ENCODE measurements around the gene FOXD4L5. TPM values are rescaled to one million over a fixed set of nuclear protein-coding genes. Genes with fewer than 3 reads are reported as not detected.
"Not testable (repeated sequence)": the region's sequence is repeated elsewhere in the genome, so short reads cannot be mapped to it uniquely, and the experiment has no call there.

The FOXD4L5 gene
- total RNA-seq (not detected), polyA plus RNA-seq (not detected)
- long read RNA-seq, donor 1, result 0 reads
- long read RNA-seq, donor 2, result 0 reads
- long read RNA-seq, donor 3, result 0 reads
- long read RNA-seq, donor 4, result 0 reads
- long read RNA-seq, donor 5, result 0 reads
- long read RNA-seq, donor 6, result 0 reads
- long read RNA-seq, donor 7, result 0 reads
- long read RNA-seq, donor 8, result 0 reads
- long read RNA-seq, donor 9, result 0 reads
- long read RNA-seq, donor 10, result 0 reads

GRCh38 chr9:65285109-65285508 lies at the start of gene FOXD4L5:
Gene FOXD4L5 (minus strand): TSS chr9:65285209. CDS start chr9:65284377, 832 bp downstream.
- intact Hi-C loops (cut with DNase I; ENCODE audit: low total_unique reads); H3K4me1 ChIP-seq; H3K27me3 ChIP-seq; H3K4me3 ChIP-seq; H3K36me3 ChIP-seq; DNase-seq; H3K27ac ChIP-seq; H3K9me3 ChIP-seq: not testable (repeated sequence)
- WGBS, 5 donors, result 90 to 100% (median 95%) methylated on average over 1 of the region's 2 CpGs

GRCh38 chr9:65283943-65284342 lies 1.1 kb downstream of the FOXD4L5 start:
- intact Hi-C loops (cut with DNase I; ENCODE audit: low total_unique reads); H3K27ac ChIP-seq; H3K27me3 ChIP-seq; H3K36me3 ChIP-seq; H3K4me1 ChIP-seq; H3K4me3 ChIP-seq; H3K9me3 ChIP-seq: not testable (repeated sequence)
- DNase-seq, result peak in 1 of 2 donors; percentile 3
- 30 to 39% methylated on average over 8 to 13 of the region's 33 CpGs; no CpG with 5 or more reads in 3 of the 5 donors for WGBS, 5 donors

- no CpG with 5 or more reads among the region's 27 CpGs for WGBS, 5 donors
- H3K4me3 ChIP-seq; H3K9me3 ChIP-seq; H3K27ac ChIP-seq; H3K36me3 ChIP-seq; H3K4me1 ChIP-seq; H3K27me3 ChIP-seq; intact Hi-C loops (cut with DNase I; ENCODE audit: low total_unique reads); DNase-seq: not testable (repeated sequence)
Measured at GRCh38 chr9:65282976-65283375, 2.0 kb downstream of the FOXD4L5 start.

Small RNA genes within 50 kb of the gene (small RNA-seq; reads per million reads assigned to genes)
- 0 reads per million in 4 donors for gene IGKV1OR9-1

All from stomach (tissue), 19 donors.